ENCODE results near the gene ERAL1. TPM values are rescaled to one million over a fixed set of nuclear protein-coding genes. Genes with fewer than 3 reads are reported as not detected.

Gene ERAL1
- total and polyA plus RNA-seq, 2 of the 13 experiments (the other 11 are each of a cell fraction or from before 2014, with no cell fraction given): 46.9 to 72.2 TPM

DNA sequence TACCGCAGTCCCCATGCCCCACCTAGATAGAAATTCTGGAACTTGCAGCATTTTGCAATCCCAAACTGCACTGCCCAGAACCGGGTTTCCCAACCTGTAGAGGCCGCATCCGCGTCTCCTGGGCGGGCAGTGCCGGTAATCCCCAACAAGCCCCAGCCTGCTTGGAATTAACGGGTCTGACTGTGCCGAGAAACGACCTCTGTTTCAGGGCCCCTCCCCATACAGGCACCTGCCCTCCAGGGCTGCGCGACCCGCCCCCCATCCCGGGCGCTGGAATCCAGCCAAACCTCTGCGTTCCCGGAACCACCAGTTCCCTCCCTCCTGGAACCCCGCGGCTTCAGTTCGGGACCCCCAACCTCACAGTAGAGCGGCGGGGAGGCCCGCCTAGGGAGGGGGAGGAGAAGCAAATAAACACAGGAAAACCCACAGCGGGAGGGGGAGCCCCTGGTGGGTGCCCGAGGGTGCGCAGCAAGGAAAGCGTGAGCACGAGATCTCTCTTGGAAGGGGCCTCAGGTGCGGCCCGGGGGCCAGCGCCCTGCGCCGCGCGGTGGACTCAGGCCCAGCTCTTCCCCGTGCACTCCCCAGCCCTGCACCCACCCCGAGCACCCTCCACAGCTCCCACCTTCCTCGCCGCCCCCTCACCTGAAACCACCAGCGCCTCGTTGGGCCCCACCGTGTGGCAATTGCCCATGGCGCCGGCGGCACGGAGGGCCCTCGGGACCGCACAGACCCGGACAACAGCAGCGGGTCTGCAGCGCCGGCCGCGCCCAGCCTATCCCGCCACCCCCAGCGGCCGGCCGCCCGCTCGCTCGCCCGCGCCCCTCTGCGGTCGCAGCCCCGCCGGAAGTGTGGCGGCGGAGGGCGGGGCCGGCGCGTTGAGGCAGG lies 42.3 kb downstream of the ERAL1 start, which contains the start of gene FLOT2 (continued):
- TF ChIP-seq JARID2 (CRISPR knock-in tag; IDR thresholded peaks at IDR 0.05; ENCODE audit: insufficient replicate concordance): no peak
- TF ChIP-seq ZNF446 (CRISPR knock-in tag; IDR thresholded peaks at IDR 0.05): peak; percentile 16; the same call in 1 of the 2 replicates
- TF ChIP-seq GABPB1 (CRISPR knock-in tag; IDR thresholded peaks at IDR 0.05): peak; percentile 89
- TF ChIP-seq, protein P1, sequence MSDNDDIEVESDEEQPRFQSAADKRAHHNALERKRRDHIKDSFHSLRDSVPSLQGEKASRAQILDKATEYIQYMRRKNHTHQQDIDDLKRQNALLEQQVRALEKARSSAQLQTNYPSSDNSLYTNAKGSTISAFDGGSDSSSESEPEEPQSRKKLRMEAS (IDR thresholded peaks at IDR 0.05): peak; percentile 12
- no peak for TF ChIP-seq HMG20A (CRISPR knock-in tag; IDR thresholded peaks at IDR 0.05; ENCODE audit: borderline replicate concordance)
- no peak for TF ChIP-seq SRSF4 (IDR thresholded peaks at IDR 0.05; ENCODE audit: low read depth, low read length, poor library complexity, severe bottlenecking)
- TF ChIP-seq, protein P2, sequence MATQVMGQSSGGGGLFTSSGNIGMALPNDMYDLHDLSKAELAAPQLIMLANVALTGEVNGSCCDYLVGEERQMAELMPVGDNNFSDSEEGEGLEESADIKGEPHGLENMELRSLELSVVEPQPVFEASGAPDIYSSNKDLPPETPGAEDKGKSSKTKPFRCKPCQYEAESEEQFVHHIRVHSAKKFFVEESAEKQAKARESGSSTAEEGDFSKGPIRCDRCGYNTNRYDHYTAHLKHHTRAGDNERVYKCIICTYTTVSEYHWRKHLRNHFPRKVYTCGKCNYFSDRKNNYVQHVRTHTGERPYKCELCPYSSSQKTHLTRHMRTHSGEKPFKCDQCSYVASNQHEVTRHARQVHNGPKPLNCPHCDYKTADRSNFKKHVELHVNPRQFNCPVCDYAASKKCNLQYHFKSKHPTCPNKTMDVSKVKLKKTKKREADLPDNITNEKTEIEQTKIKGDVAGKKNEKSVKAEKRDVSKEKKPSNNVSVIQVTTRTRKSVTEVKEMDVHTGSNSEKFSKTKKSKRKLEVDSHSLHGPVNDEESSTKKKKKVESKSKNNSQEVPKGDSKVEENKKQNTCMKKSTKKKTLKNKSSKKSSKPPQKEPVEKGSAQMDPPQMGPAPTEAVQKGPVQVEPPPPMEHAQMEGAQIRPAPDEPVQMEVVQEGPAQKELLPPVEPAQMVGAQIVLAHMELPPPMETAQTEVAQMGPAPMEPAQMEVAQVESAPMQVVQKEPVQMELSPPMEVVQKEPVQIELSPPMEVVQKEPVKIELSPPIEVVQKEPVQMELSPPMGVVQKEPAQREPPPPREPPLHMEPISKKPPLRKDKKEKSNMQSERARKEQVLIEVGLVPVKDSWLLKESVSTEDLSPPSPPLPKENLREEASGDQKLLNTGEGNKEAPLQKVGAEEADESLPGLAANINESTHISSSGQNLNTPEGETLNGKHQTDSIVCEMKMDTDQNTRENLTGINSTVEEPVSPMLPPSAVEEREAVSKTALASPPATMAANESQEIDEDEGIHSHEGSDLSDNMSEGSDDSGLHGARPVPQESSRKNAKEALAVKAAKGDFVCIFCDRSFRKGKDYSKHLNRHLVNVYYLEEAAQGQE (IDR thresholded peaks at IDR 0.05; ENCODE audit: borderline replicate concordance in 1 of 2, low read depth in 1 of 2, low read length in 2 of 2): peak in 1 of 2 experiments; percentile 13; a peak in 1 of 4 replicates
- peak; percentile 68 for TF ChIP-seq PITX1 (CRISPR knock-in tag; IDR thresholded peaks at IDR 0.05)
- peak; percentile 67 for TF ChIP-seq SAP130 (CRISPR knock-in tag; IDR thresholded peaks at IDR 0.05; ENCODE audit: low read depth)
- TF ChIP-seq, protein P3, sequence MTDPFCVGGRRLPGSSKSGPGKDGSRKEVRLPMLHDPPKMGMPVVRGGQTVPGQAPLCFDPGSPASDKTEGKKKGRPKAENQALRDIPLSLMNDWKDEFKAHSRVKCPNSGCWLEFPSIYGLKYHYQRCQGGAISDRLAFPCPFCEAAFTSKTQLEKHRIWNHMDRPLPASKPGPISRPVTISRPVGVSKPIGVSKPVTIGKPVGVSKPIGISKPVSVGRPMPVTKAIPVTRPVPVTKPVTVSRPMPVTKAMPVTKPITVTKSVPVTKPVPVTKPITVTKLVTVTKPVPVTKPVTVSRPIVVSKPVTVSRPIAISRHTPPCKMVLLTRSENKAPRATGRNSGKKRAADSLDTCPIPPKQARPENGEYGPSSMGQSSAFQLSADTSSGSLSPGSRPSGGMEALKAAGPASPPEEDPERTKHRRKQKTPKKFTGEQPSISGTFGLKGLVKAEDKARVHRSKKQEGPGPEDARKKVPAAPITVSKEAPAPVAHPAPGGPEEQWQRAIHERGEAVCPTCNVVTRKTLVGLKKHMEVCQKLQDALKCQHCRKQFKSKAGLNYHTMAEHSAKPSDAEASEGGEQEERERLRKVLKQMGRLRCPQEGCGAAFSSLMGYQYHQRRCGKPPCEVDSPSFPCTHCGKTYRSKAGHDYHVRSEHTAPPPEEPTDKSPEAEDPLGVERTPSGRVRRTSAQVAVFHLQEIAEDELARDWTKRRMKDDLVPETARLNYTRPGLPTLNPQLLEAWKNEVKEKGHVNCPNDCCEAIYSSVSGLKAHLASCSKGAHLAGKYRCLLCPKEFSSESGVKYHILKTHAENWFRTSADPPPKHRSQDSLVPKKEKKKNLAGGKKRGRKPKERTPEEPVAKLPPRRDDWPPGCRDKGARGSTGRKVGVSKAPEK (CRISPR knock-in tag; IDR thresholded peaks at IDR 0.05; ENCODE audit: borderline replicate concordance): no peak
- TF ChIP-seq, protein P4, sequence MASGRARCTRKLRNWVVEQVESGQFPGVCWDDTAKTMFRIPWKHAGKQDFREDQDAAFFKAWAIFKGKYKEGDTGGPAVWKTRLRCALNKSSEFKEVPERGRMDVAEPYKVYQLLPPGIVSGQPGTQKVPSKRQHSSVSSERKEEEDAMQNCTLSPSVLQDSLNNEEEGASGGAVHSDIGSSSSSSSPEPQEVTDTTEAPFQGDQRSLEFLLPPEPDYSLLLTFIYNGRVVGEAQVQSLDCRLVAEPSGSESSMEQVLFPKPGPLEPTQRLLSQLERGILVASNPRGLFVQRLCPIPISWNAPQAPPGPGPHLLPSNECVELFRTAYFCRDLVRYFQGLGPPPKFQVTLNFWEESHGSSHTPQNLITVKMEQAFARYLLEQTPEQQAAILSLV (CRISPR knock-in tag; IDR thresholded peaks at IDR 0.05; ENCODE audit: borderline replicate concordance): peak; percentile 95; the same call in 1 of the 2 replicates
- TF ChIP-seq, protein P5, sequence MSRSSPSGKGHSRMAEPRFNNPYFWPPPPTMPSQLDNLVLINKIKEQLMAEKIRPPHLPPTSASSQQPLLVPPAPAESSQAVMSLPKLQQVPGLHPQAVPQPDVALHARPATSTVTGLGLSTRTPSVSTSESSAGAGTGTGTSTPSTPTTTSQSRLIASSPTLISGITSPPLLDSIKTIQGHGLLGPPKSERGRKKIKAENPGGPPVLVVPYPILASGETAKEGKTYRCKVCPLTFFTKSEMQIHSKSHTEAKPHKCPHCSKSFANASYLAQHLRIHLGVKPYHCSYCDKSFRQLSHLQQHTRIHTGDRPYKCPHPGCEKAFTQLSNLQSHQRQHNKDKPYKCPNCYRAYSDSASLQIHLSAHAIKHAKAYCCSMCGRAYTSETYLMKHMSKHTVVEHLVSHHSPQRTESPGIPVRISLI (CRISPR knock-in tag; IDR thresholded peaks at IDR 0.05; ENCODE audit: borderline replicate concordance): no peak
- TF ChIP-seq WIZ (CRISPR knock-in tag; IDR thresholded peaks at IDR 0.05): peak; percentile 78; the same call in 1 of the 2 replicates
- TF ChIP-seq, protein P6, sequence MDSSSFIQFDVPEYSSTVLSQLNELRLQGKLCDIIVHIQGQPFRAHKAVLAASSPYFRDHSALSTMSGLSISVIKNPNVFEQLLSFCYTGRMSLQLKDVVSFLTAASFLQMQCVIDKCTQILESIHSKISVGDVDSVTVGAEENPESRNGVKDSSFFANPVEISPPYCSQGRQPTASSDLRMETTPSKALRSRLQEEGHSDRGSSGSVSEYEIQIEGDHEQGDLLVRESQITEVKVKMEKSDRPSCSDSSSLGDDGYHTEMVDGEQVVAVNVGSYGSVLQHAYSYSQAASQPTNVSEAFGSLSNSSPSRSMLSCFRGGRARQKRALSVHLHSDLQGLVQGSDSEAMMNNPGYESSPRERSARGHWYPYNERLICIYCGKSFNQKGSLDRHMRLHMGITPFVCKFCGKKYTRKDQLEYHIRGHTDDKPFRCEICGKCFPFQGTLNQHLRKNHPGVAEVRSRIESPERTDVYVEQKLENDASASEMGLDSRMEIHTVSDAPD (CRISPR knock-in tag; IDR thresholded peaks at IDR 0.05): no peak
- TF ChIP-seq HDAC1 (CRISPR knock-in tag; IDR thresholded peaks at IDR 0.05): peak; percentile 78
- TF ChIP-seq ZNF776 (CRISPR knock-in tag; IDR thresholded peaks at IDR 0.05): peak; percentile 22; the same call in 1 of the 2 replicates
- TF ChIP-seq ISL2 (CRISPR knock-in tag; IDR thresholded peaks at IDR 0.05): no peak; the same call in 1 of the 2 replicates

All from HepG2 (cell line).